ENCODE data around the gene GPD1L. TPM values are rescaled to one million over a fixed set of nuclear protein-coding genes. Genes with fewer than 3 reads are reported as not detected.

Gene GPD1L
- total and polyA plus RNA-seq, 2 of the 13 experiments (the other 11 are each of a cell fraction or from before 2014, with no cell fraction given): 4.9 to 13.7 TPM

DNA sequence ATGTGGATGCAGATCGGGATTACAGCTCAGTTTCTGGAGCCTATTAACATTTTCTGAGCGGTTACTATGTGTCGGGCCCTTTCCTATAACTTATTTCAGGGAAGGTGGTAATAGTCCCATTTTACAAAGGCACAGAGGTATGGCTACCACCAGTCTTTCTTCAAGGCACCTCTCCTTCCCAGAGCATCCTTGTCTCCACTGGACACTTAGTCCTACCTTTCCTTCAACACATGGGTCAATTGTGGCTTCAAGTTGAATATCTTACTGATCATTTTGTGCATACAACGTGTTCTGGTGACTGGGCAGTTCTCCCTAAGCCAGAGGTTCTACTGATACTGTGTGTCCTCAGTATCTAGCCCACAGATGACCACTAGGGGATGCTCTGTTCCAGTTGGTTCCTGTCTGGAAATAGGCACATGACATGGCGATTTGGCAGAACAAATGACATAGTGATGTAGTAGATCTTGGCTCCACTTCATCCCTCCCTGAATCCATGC is 71.3 kb downstream of the GPD1L start (continued):
- TF ChIP-seq HNF4G (IDR thresholded peaks at IDR 0.05; ENCODE audit: borderline replicate concordance, low read depth, low read length): no peak; the same call in 1 of the 2 replicates
- no peak for TF ChIP-seq HNF4G (CRISPR knock-in tag; IDR thresholded peaks at IDR 0.05; ENCODE audit: borderline replicate concordance, low read depth)
- TF ChIP-seq, protein P1, sequence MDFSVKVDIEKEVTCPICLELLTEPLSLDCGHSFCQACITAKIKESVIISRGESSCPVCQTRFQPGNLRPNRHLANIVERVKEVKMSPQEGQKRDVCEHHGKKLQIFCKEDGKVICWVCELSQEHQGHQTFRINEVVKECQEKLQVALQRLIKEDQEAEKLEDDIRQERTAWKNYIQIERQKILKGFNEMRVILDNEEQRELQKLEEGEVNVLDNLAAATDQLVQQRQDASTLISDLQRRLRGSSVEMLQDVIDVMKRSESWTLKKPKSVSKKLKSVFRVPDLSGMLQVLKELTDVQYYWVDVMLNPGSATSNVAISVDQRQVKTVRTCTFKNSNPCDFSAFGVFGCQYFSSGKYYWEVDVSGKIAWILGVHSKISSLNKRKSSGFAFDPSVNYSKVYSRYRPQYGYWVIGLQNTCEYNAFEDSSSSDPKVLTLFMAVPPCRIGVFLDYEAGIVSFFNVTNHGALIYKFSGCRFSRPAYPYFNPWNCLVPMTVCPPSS (IDR thresholded peaks at IDR 0.05): no peak
- TF ChIP-seq ETV5 (CRISPR knock-in tag; IDR thresholded peaks at IDR 0.05; ENCODE audit: borderline replicate concordance): peak; percentile 44; the same call in 1 of the 2 replicates
- TF ChIP-seq BHLHE40 (IDR thresholded peaks at IDR 0.05; ENCODE audit: low read length): peak; percentile 55; the same call in 1 of the 2 replicates
- TF ChIP-seq FIP1L1 (IDR thresholded peaks at IDR 0.05; ENCODE audit: borderline replicate concordance, insufficient read depth, low read depth, low read length): no peak
- TF ChIP-seq, protein P2, sequence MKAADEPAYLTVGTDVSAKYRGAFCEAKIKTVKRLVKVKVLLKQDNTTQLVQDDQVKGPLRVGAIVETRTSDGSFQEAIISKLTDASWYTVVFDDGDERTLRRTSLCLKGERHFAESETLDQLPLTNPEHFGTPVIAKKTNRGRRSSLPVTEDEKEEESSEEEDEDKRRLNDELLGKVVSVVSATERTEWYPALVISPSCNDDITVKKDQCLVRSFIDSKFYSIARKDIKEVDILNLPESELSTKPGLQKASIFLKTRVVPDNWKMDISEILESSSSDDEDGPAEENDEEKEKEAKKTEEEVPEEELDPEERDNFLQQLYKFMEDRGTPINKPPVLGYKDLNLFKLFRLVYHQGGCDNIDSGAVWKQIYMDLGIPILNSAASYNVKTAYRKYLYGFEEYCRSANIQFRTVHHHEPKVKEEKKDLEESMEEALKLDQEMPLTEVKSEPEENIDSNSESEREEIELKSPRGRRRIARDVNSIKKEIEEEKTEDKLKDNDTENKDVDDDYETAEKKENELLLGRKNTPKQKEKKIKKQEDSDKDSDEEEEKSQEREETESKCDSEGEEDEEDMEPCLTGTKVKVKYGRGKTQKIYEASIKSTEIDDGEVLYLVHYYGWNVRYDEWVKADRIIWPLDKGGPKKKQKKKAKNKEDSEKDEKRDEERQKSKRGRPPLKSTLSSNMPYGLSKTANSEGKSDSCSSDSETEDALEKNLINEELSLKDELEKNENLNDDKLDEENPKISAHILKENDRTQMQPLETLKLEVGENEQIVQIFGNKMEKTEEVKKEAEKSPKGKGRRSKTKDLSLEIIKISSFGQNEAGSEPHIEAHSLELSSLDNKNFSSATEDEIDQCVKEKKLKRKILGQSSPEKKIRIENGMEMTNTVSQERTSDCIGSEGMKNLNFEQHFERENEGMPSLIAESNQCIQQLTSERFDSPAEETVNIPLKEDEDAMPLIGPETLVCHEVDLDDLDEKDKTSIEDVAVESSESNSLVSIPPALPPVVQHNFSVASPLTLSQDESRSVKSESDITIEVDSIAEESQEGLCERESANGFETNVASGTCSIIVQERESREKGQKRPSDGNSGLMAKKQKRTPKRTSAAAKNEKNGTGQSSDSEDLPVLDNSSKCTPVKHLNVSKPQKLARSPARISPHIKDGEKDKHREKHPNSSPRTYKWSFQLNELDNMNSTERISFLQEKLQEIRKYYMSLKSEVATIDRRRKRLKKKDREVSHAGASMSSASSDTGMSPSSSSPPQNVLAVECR (CRISPR knock-in tag; IDR thresholded peaks at IDR 0.05; ENCODE audit: borderline replicate concordance): peak; percentile 44; the same call in 1 of the 2 replicates
- no peak for TF ChIP-seq ASH2L (IDR thresholded peaks at IDR 0.05; ENCODE audit: insufficient read length, low read depth, low read length)
- no peak for TF ChIP-seq NRL (CRISPR knock-in tag; IDR thresholded peaks at IDR 0.05; ENCODE audit: borderline replicate concordance)
- TF ChIP-seq, protein P3, sequence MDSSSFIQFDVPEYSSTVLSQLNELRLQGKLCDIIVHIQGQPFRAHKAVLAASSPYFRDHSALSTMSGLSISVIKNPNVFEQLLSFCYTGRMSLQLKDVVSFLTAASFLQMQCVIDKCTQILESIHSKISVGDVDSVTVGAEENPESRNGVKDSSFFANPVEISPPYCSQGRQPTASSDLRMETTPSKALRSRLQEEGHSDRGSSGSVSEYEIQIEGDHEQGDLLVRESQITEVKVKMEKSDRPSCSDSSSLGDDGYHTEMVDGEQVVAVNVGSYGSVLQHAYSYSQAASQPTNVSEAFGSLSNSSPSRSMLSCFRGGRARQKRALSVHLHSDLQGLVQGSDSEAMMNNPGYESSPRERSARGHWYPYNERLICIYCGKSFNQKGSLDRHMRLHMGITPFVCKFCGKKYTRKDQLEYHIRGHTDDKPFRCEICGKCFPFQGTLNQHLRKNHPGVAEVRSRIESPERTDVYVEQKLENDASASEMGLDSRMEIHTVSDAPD (CRISPR knock-in tag; IDR thresholded peaks at IDR 0.05): peak; percentile 73; the same call in 1 of the 2 replicates
- no peak for TF ChIP-seq ZNF616 (CRISPR knock-in tag; IDR thresholded peaks at IDR 0.05; ENCODE audit: low read depth)
- TF ChIP-seq HNRNPK (IDR thresholded peaks at IDR 0.05; ENCODE audit: low read depth, low read length, poor library complexity, severe bottlenecking): no peak
- TF ChIP-seq, protein P4, sequence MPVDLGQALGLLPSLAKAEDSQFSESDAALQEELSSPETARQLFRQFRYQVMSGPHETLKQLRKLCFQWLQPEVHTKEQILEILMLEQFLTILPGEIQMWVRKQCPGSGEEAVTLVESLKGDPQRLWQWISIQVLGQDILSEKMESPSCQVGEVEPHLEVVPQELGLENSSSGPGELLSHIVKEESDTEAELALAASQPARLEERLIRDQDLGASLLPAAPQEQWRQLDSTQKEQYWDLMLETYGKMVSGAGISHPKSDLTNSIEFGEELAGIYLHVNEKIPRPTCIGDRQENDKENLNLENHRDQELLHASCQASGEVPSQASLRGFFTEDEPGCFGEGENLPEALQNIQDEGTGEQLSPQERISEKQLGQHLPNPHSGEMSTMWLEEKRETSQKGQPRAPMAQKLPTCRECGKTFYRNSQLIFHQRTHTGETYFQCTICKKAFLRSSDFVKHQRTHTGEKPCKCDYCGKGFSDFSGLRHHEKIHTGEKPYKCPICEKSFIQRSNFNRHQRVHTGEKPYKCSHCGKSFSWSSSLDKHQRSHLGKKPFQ (CRISPR knock-in tag; IDR thresholded peaks at IDR 0.05; ENCODE audit: insufficient replicate concordance): no peak
- TF ChIP-seq MAFK (conservative IDR thresholded peaks at IDR 0.05 in 1 of 2, IDR thresholded peaks at IDR 0.05 in 1 of 2; ENCODE audit: low read length in 2 of 2): no peak
- TF ChIP-seq ELF3 (CRISPR knock-in tag; IDR thresholded peaks at IDR 0.05): 0 out of 2 replicates have a peak, but pooled peaks have one; percentile 42
- TF ChIP-seq AGO1 (IDR thresholded peaks at IDR 0.05; ENCODE audit: low read depth, low read length, poor library complexity, severe bottlenecking): no peak
- TF ChIP-seq ZBTB1 (CRISPR knock-in tag; IDR thresholded peaks at IDR 0.05; ENCODE audit: borderline replicate concordance): no peak
- TF ChIP-seq ZNF75D (CRISPR knock-in tag; IDR thresholded peaks at IDR 0.05; ENCODE audit: borderline replicate concordance): no peak
- no peak for TF ChIP-seq ZNF652 (CRISPR knock-in tag; IDR thresholded peaks at IDR 0.05; ENCODE audit: borderline replicate concordance, low read depth)
- TF ChIP-seq IKZF1 (IDR thresholded peaks at IDR 0.05): no peak
